Renal cortex interstitium (tissue), 11 donors: Measurements from ENCODE around the gene SNX9. TPM values are rescaled to one million over a fixed set of nuclear protein-coding genes. Genes with fewer than 3 reads are reported as not detected.
"Not testable (repeated sequence)": the region's sequence is repeated elsewhere in the genome, so short reads cannot be mapped to it uniquely, and the experiment has no call there.

Experiments used
- DNase-seq, 11 donors: peaks; one replicate each; pipeline ENCODE4 v3.0.0-alpha.2; 2013; ENCODE audit warnings: low read depth in 9 of 11, low spot score in 4 of 11; ENCODE audit errors: extremely low read depth in 1 of 11
- polyA plus RNA-seq, 3 donors: library from polyadenylated mRNA; unstranded; fragments of 120-200 nt; gene quantifications; one replicate each; pipeline ENCODE4 v1.2.1, GENCODE V29; 2013; ENCODE audit not compliant: insufficient read length in 3 of 3

The SNX9 gene
- polyA plus RNA-seq, 3 donors, result 40.3 to 41.9 (median 41.3) TPM

- no peak for DNase-seq
These were observed 75.1 kb downstream of the SNX9 start for GRCh38 chr6:157898169-157898568.

GRCh38 chr6:157898640-157899039 is 75.6 kb downstream of the SNX9 start:
- DNase-seq, result no peak

GRCh38 chr6:157900262-157900661 is 77.2 kb downstream of the SNX9 start:
- DNase-seq, result not testable (repeated sequence)

DNA sequence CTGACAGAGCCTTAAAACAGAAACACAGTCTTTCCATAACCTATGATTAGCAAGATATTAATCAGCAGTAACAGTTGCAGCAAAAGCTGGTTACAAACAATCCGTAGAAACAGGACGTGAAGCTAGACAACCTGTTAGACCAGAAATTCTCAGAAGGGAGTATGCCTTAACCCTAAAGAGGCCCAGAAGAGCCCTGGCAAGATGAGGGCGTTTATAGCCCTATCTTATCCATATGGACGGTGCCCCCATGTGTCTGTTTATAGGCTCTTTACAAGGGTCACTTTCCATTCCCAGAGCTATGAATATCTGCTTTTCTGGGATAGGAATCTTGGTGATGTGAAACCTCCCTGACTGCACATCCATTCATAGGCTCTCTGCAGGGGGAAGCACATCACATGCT is 77.7 kb downstream of the SNX9 start:
- DNase-seq, result not testable (repeated sequence)

DNA sequence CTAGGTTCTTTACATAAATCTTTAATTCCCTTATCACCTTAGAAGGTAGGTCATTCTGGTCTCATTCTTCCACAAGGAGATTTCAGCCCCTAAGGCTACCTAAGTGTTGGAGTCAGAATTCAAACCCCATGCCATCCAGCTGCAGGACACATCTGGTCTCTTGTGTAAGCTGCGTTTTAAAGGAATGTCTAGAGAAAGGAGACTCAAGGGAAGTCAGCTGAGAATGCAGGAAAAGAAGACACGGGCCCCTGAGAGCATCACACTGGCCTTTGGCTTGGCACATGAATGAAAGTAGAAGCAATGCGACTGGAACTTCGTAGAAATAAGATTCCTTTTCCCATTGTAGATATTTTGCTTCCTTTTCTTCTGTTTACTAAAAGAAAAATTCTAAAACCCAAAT is 82.0 kb downstream of the SNX9 start:
- DNase-seq, result no peak

GRCh38 chr6:157905590-157906342 is 82.7 kb downstream of the SNX9 start:
- no peak for DNase-seq

DNA sequence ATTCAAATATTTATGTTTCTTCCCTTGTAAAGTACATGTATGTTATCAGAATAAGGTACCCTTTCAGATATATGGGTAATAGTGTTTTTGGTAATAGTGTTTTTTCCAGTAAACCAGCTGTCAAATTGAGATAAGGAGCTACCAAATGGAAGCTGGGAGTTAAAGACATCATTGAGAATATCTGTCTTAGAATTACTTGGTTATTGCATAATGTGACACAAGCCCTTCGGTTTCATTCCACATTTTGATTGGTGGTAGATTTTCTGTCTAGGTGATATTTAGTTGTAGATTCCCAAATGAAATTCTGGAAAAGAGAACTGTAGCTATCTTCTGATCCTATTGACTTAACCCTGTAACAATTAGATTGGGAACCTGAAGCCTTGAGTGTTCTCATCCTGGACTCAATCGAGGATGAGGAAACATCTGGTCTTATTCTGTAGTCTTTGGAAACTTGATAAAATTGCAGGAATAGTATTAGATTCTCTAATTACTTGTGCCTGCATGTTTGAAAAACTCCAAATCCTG is 83.6 kb downstream of the SNX9 start:
- no peak for DNase-seq

GRCh38 chr6:157907651-157908050 is 84.6 kb downstream of the SNX9 start:
- DNase-seq, result no peak

DNA sequence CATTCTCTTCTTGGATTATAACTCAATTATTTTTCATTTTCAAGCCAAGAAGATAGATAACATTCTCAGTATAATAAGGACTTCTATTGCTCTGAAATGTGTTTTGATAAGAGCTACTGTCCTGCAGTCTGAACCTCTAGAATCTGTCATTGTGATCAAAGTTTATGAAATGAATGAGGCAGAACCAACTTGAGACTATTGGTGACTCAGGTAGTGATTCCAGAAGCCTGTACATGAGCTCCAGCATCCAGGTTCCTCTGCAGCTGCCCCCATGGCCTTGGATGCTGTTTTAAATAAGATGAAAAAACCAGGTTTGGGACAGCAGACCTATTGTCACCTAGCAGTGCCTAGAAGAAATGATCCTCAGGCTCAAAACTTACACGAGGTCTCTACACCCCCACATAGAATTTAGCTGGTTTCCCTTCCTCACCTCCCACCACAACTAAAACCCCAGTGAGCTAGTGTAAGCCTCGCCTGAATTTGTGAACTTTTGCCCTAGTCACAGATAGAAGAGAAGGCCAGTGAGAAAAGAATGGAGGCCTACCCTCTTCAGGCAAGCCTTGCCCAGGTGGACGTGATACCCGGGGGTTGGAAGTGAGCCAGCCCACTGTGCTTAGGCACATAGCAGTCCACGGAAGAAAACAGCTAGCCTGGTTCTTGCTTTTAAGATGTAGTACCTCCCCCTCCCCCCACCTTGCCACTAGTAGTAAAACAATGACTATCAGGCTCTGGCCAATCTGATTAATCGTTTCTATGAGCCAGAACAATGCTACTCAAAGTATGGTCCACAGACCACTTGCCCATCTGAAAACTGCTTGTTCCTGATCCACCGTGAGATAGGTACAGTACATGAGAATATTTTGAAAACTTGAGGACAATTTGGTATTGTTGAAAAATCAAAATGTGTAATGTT is 85.6 kb downstream of the SNX9 start:
- DNase-seq, result no peak

GRCh38 chr6:157909282-157909664 is 86.2 kb downstream of the SNX9 start:
- DNase-seq, result no peak

DNA sequence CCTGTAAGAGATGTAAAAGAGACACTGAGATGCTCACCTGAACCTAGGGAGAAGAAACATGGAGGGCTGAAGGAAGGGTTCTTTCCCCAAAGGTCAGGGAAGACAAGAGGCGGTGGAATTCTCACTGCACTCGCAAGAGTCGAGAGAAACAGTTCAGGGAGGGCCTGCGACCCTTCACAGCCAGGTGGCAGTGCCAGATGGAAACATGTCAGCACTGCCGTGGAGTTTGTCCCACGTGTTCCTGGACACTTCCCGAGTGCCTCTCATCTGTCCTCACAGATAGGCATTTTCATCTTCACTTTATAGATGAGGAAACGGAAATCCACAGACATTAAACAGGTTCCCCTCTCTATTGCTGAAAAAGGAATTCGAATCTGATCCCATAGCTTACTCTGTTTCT is 88.2 kb downstream of the SNX9 start:
- DNase-seq, result no peak

- no peak for DNase-seq
These were observed 88.7 kb downstream of the SNX9 start for GRCh38 chr6:157911786-157912185.

- DNase-seq, result peak in 2 of 11 donors; percentile 4 to 6
These were observed 89.3 kb downstream of the SNX9 start for GRCh38 chr6:157912326-157912725.

DNA sequence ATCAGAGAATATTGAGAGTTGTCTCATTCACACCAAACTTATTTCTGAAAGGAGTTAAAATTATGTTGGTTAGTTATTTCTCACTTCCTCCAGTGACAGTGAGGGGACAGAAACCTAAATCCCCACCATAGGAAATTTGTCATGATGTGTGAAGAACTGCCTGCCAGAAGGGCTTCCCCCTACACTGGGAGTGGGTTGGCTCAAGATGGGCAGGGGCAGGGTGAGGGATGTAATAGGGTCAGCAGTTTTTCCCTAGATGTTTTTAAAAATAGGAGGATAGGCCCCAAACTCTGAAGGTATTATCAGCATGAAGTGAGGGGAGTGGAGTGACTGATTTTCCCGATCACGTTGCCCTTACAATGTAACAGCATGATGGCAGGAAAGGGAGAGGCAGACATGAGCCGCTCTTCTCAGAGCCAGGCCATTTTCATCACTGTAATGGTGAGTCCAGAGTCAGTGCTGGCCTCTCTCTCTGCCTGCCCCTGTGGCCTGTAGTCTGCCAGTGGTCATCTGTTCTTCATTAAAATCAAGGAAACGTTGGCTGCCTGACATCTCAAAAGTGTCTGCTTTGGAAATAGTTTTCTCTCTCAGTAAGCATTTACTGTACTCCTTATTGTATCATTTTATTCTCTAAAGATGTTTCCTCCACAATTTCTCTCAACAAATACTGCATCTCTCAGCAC is 98.8 kb downstream of the SNX9 start:
- no peak for DNase-seq

DNA sequence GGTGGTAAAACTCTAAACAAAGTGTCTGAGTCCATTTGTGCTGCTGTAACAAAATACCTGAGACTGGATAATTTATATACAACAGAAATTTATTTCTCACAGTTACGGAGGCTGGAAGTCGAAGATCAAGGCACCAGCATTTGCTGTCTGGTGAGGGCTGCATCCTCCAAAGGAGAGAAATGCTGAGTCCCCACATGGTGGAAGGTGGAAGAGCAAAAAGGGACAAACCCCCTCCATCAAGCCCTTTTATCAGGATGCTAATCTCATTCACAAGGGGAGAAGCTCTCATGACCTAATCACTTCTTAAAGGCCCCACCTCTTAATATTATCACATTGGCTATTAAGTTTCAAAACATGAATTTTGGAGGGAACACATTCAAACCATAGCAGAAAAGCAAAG is 102.7 kb downstream of the SNX9 start:
- DNase-seq, result no peak

DNA sequence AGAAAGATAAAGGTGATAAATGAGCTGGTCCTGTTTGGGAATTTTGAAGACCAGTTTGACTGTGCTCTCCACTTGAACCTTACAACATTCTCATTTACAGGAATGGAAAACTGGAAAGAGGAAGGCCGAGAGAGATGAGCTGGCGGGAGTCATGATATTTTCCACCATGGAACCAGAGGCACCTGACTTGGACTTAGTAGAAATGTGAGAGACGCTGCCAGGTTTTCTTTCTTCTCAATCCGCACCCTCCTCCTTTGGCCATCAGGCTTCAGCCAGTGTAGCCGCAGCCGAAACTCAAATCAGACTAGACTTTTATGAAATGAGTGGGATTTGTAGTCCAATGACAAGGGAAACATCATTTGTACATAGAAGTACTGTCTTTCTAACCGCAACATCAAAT is 104.0 kb downstream of the SNX9 start:
- no peak for DNase-seq

GRCh38 chr6:157928428-157928827 is 105.4 kb downstream of the SNX9 start:
- DNase-seq, result no peak

DNA sequence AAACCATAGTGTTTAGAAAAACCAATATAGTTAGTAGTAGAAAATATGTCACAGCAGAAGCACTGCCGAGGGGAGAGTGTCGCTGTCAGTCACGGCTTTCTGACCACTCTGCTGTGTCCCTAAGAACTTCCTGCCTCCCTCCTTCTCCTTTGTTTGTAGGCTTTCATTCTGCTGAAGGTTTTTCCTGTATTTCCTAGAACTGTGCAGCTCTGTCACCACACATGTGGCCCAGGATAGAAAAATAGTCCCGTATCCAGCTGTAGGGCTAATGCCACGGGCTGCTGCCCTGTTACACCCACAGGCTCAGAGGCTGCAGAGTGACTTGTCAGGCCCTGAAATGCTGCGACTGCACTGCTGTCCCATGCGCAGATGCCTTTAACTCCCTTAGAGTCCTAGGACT is 106.0 kb downstream of the SNX9 start:
- no peak for DNase-seq

GRCh38 chr6:157929765-157930319 is 106.8 kb downstream of the SNX9 start:
- no peak for DNase-seq
